ENCODE data around the gene EFNA5.

DNA sequence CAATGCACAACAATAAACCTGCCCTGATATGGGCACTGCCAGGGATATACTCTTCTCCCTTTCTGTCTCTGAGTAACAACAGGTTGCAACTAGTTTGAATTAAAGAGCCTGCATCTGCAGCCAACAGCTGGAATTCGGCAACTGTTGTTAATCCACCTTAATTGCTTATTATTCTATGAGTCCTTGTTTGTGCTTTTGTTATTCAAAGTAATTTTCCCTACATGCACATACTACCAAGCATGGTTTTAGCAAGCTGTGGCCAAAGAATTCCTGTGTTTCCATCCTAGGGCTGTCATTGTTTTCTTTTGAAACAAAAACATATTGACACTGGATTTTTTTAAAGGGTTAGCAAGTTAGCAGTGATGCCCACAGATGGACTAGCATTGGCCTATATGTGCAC lies 171.5 kb downstream of the EFNA5 start:
- TF ChIP-seq, protein P1, sequence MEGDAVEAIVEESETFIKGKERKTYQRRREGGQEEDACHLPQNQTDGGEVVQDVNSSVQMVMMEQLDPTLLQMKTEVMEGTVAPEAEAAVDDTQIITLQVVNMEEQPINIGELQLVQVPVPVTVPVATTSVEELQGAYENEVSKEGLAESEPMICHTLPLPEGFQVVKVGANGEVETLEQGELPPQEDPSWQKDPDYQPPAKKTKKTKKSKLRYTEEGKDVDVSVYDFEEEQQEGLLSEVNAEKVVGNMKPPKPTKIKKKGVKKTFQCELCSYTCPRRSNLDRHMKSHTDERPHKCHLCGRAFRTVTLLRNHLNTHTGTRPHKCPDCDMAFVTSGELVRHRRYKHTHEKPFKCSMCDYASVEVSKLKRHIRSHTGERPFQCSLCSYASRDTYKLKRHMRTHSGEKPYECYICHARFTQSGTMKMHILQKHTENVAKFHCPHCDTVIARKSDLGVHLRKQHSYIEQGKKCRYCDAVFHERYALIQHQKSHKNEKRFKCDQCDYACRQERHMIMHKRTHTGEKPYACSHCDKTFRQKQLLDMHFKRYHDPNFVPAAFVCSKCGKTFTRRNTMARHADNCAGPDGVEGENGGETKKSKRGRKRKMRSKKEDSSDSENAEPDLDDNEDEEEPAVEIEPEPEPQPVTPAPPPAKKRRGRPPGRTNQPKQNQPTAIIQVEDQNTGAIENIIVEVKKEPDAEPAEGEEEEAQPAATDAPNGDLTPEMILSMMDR (IDR thresholded peaks at IDR 0.05), result no peak
- no peak for TF ChIP-seq ZFX (IDR thresholded peaks at IDR 0.05; ENCODE audit: borderline replicate concordance)

Measured in 22Rv1 (cell line).